Glutamatergic neuron (in vitro differentiated cells): Measurements from ENCODE around the gene ANKS6. TPM values are rescaled to one million over a fixed set of nuclear protein-coding genes. Genes with fewer than 3 reads are reported as not detected.

Experiments used
- DNase-seq: peaks from one replicate; pipeline ENCODE4 v3.0.0; 2022
- H3K27ac Mint-ChIP-seq: one replicate; pipeline ENCODE4 v1.8.0; 2020; ENCODE audit warnings: mild to moderate bottlenecking, mixed read lengths, inconsistent platforms; ENCODE audit not compliant: unreplicated experiment
- H3K27me3 Mint-ChIP-seq: one replicate; pipeline ENCODE4 v1.8.0; 2020; ENCODE audit warnings: mild to moderate bottlenecking, moderate library complexity, mixed read lengths, inconsistent platforms; ENCODE audit not compliant: unreplicated experiment
- H3K36me3 Mint-ChIP-seq: one replicate; pipeline ENCODE4 v1.8.0; 2020; ENCODE audit warnings: mild to moderate bottlenecking, mixed read lengths, inconsistent platforms; ENCODE audit not compliant: unreplicated experiment
- H3K4me1 Mint-ChIP-seq: one replicate; pipeline ENCODE4 v1.8.0; 2020; ENCODE audit warnings: mild to moderate bottlenecking, low read depth, mixed read lengths, inconsistent platforms; ENCODE audit not compliant: unreplicated experiment
- H3K4me3 Mint-ChIP-seq: one replicate; pipeline ENCODE4 v1.8.0; 2020; ENCODE audit warnings: mild to moderate bottlenecking, mixed read lengths, inconsistent platforms; ENCODE audit not compliant: unreplicated experiment
- H3K9me3 Mint-ChIP-seq: one replicate; pipeline ENCODE4 v1.8.0; 2020; ENCODE audit warnings: mild to moderate bottlenecking, moderate library complexity, mixed read lengths, inconsistent platforms; ENCODE audit not compliant: unreplicated experiment
- CTCF ChIP-seq: fragments of 200-600 bp; sonication (generic); IDR thresholded peaks from one replicate; pipeline ENCODE4 v1.5.0; 2021; ENCODE audit not compliant: partially characterized antibody, unreplicated experiment
- total RNA-seq: library from RNA; stranded (reverse); fragmentation: NEBNext Ultra II Directional; extraction: Animal tissue kit (Norgen Biotek cat#: 25700); gene quantifications from one replicate; pipeline ENCODE4 v1.2.1, GENCODE V29; 2021; ENCODE audit not compliant: unreplicated experiment

ANKS6 gene
- total RNA-seq, 1 donor from 2014 or later = 15.9 TPM

GRCh38 chr9:98798254-98798653, 1.9 kb upstream of the ANKS6 start:
- H3K27ac Mint-ChIP-seq = no peak overlapping the region
- no peak for DNase-seq
- TF ChIP-seq CTCF = no peak
- H3K9me3 Mint-ChIP-seq = peaks cover 5% of the 10 kb centered on the region
- H3K4me3 Mint-ChIP-seq = no peak overlapping the region
- H3K36me3 Mint-ChIP-seq = peaks cover 9% of the 10 kb centered on the region
- H3K4me1 Mint-ChIP-seq = peaks cover 16% of the 10 kb centered on the region
- H3K27me3 Mint-ChIP-seq = peaks cover 6% of the 10 kb centered on the region

GRCh38 chr9:98797491-98797890, 1.1 kb upstream of the ANKS6 start:
- peaks cover 5% of the 10 kb centered on the region for H3K9me3 Mint-ChIP-seq
- H3K4me3 Mint-ChIP-seq = no peak overlapping the region
- no peak for DNase-seq
- no peak for TF ChIP-seq CTCF
- peaks cover 15% of the 10 kb centered on the region for H3K4me1 Mint-ChIP-seq
- H3K27me3 Mint-ChIP-seq = peaks cover 6% of the 10 kb centered on the region
- H3K36me3 Mint-ChIP-seq = peaks cover 9% of the 10 kb centered on the region
- no peak overlapping the region for H3K27ac Mint-ChIP-seq

GRCh38 chr9:98795970-98796363, 388 bp downstream of the ANKS6 start:
- no peak for TF ChIP-seq CTCF
- peaks cover 5% of the 10 kb centered on the region for H3K9me3 Mint-ChIP-seq
- H3K27ac Mint-ChIP-seq = no peak overlapping the region
- H3K4me1 Mint-ChIP-seq = peaks cover 11% of the 10 kb centered on the region
- H3K36me3 Mint-ChIP-seq = peaks cover 9% of the 10 kb centered on the region
- peak overlapping the region; percentile 31 for H3K4me3 Mint-ChIP-seq
- no peak for DNase-seq
- peaks cover 6% of the 10 kb centered on the region for H3K27me3 Mint-ChIP-seq

- DNase-seq = no peak
- Mint-ChIP-seq H3K4me1 (peaks cover 11% of the 10 kb centered on the region), H3K36me3 (peaks cover 9% of the 10 kb centered on the region), H3K27ac (no peak overlapping the region), H3K4me3 (peak overlapping the region; percentile 31), H3K9me3 (peaks cover 5% of the 10 kb centered on the region), H3K27me3 (peaks cover 6% of the 10 kb centered on the region)
- no peak for TF ChIP-seq CTCF
These were observed 930 bp downstream of the ANKS6 start for GRCh38 chr9:98795295-98795955.

GRCh38 chr9:98794802-98795201, 1.6 kb downstream of the ANKS6 start:
- H3K9me3 Mint-ChIP-seq = peaks cover 5% of the 10 kb centered on the region
- TF ChIP-seq CTCF = no peak
- H3K4me1 Mint-ChIP-seq = peaks cover 11% of the 10 kb centered on the region
- peaks cover 9% of the 10 kb centered on the region for H3K36me3 Mint-ChIP-seq
- peak overlapping the region; percentile 70 for H3K4me3 Mint-ChIP-seq
- no peak for DNase-seq
- no peak overlapping the region for H3K27ac Mint-ChIP-seq
- H3K27me3 Mint-ChIP-seq = peaks cover 6% of the 10 kb centered on the region
